GM23338 (cell line): Measurements from ENCODE around the gene NPW. TPM values are rescaled to one million over a fixed set of nuclear protein-coding genes. Genes with fewer than 3 reads are reported as not detected.

ENCODE experiments used
- ATAC-seq: fragments of 200-7000 bp; cut with Tn5 transposase; 3 replicates; pipeline ENCODE4 v1.9.1; 2020
- DNase-seq: peaks from one replicate; pipeline ENCODE4 v3.0.0-alpha.2; 2015; ENCODE audit warnings: low spot score
- H2AFZ ChIP-seq: fragments of 200-600 bp; sonication (generic); 2 replicates; pipeline ENCODE4 v1.8.0; 2016; ENCODE audit warnings: antibody characterized with exemption, mild to moderate bottlenecking, moderate library complexity
- H3F3A ChIP-seq: fragments of 200-600 bp; sonication (generic); replicated peaks from 2 replicates; pipeline ENCODE4 v1.8.0; 2017; ENCODE audit warnings: antibody characterized with exemption, mixed run types, low read depth
- H3K27ac ChIP-seq: fragments of 200-600 bp; sonication (generic); 2 replicates; pipeline ENCODE4 v1.6.1; 2016; ENCODE audit warnings: low read depth
- H3K27me3 ChIP-seq: fragments of 200-600 bp; sonication (generic); 2 replicates; pipeline ENCODE4 v1.8.0; 2016; ENCODE audit warnings: mild to moderate bottlenecking, mixed run types, moderate library complexity; ENCODE audit not compliant: insufficient read depth
- H3K36me3 ChIP-seq: fragments of 200-600 bp; sonication (generic); 2 replicates; pipeline ENCODE4 v1.8.0; 2016; ENCODE audit warnings: mild to moderate bottlenecking; ENCODE audit not compliant: insufficient read depth
- H3K4me1 ChIP-seq: fragments of 200-600 bp; sonication (generic); 2 replicates; pipeline ENCODE4 v1.8.0; 2016; ENCODE audit warnings: mild to moderate bottlenecking, moderate library complexity; ENCODE audit not compliant: insufficient read depth
- H3K4me2 ChIP-seq: fragments of 200-600 bp; sonication (generic); 2 replicates; pipeline ENCODE4 v1.7.1; 2017; ENCODE audit warnings: mixed run types
- H3K4me3 ChIP-seq: fragments of 200-600 bp; sonication (generic); 2 replicates; pipeline ENCODE4 v1.6.1; 2016; ENCODE audit warnings: mixed run types
- H3K79me2 ChIP-seq: fragments of 200-600 bp; sonication (generic); replicated peaks from 2 replicates; pipeline ENCODE4 v1.8.0; 2017; ENCODE audit warnings: mild to moderate bottlenecking; ENCODE audit not compliant: insufficient read depth
- H3K9me2 ChIP-seq: fragments of 200-600 bp; sonication (generic); 2 replicates; pipeline ENCODE4 v1.8.0; 2017; ENCODE audit not compliant: insufficient read depth
- H4K20me1 ChIP-seq: fragments of 200-600 bp; sonication (generic); replicated peaks from 2 replicates; pipeline ENCODE4 v1.8.0; 2017; ENCODE audit warnings: mild to moderate bottlenecking; ENCODE audit not compliant: insufficient read depth
- H3K27ac Mint-ChIP-seq: 2 replicates; pipeline ENCODE4 v1.8.0; 2020; ENCODE audit warnings: inconsistent platforms, mild to moderate bottlenecking, moderate library complexity, mixed read lengths
- H3K27me3 Mint-ChIP-seq: 3 replicates; pipeline ENCODE4 v1.8.0; 2022; ENCODE audit warnings: low read depth, mild to moderate bottlenecking, moderate library complexity, mixed read lengths, inconsistent platforms; ENCODE audit not compliant: insufficient read depth, poor library complexity
- H3K36me3 Mint-ChIP-seq: 3 replicates; pipeline ENCODE4 v1.8.0; 2021; ENCODE audit warnings: low read depth, mild to moderate bottlenecking, inconsistent platforms, moderate library complexity, mixed read lengths
- H3K4me1 Mint-ChIP-seq: 3 replicates; pipeline ENCODE4 v1.8.0; 2020; ENCODE audit warnings: mild to moderate bottlenecking, inconsistent platforms, mixed read lengths
- H3K4me3 Mint-ChIP-seq: 3 replicates; pipeline ENCODE4 v1.8.0; 2021; ENCODE audit warnings: moderate library complexity, mild to moderate bottlenecking, inconsistent platforms, mixed read lengths
- H3K9me3 Mint-ChIP-seq: 3 replicates; pipeline ENCODE4 v1.8.0; 2020; ENCODE audit warnings: moderate library complexity, mild to moderate bottlenecking, inconsistent platforms, mixed read lengths
- EZH2phosphoT487 ChIP-seq: fragments of 200-600 bp; sonication (generic); IDR thresholded peaks from one replicate; pipeline ENCODE4 v1.8.1; 2018; ENCODE audit warnings: antibody characterized with exemption; ENCODE audit not compliant: unreplicated experiment
- NANOG ChIP-seq: IDR thresholded peaks from 2 replicates; pipeline ENCODE4 v1.6.1; 2016; ENCODE audit warnings: antibody characterized with exemption, borderline replicate concordance
- POLR2AphosphoS5 ChIP-seq: IDR thresholded peaks from 2 replicates; pipeline ENCODE4 v1.6.1; 2016; ENCODE audit warnings: antibody characterized with exemption, low read depth
- STAT1 ChIP-seq: IDR thresholded peaks from one replicate; pipeline ENCODE4 v1.6.1; 2016; ENCODE audit warnings: antibody characterized with exemption; ENCODE audit not compliant: unreplicated experiment
- ZNF114 ChIP-seq: fragments of 250-450 bp; sonication (Bioruptor Pico); IDR thresholded peaks from 2 replicates; pipeline ENCODE4 v1.5.0; 2020; ENCODE audit warnings: mild to moderate bottlenecking, moderate library complexity
- polyA plus RNA-seq: library from polyadenylated mRNA; unstranded; fragments of >200 nt; fragmentation: Nextera tagmentation; extraction: Ambion mirVana; gene quantifications from 2 replicates; pipeline ENCODE4 v1.2.1, GENCODE V29; 2016
- total RNA-seq: library from RNA; depleted of rRNA; stranded (reverse); fragments of >200 nt; shearing (Covaris generic); gene quantifications from 2 replicates; pipeline ENCODE4 v1.2.3, GENCODE V29; 2014
- TF ChIP-seq, protein P1 (sequence below): fragments of 250-450 bp; sonication (Bioruptor Pico); IDR thresholded peaks from 2 replicates; pipeline ENCODE4 v1.5.0; 2020; ENCODE audit warnings: mild to moderate bottlenecking, moderate library complexity
- TF ChIP-seq, protein P2 (sequence below), 2 experiments: fragments of 200-600 bp in 1 of 2; sonication (generic) in 1 of 2; conservative IDR thresholded peaks; 2 replicates each; pipeline versions ENCODE4 v1.5.1 to v1.6.1; 2016 to 2017; ENCODE audit warnings: antibody characterized with exemption in 2 of 2, low read depth in 2 of 2, mild to moderate bottlenecking in 2 of 2, moderate library complexity in 1 of 2
- TF ChIP-seq, protein P3 (sequence below): IDR thresholded peaks from 2 replicates; pipeline ENCODE4 v1.6.1; 2016; ENCODE audit warnings: antibody characterized with exemption

Gene NPW
- total and polyA plus RNA-seq, 2 experiments from 2014 or later: 4.5 to 37.6 TPM

DNA sequence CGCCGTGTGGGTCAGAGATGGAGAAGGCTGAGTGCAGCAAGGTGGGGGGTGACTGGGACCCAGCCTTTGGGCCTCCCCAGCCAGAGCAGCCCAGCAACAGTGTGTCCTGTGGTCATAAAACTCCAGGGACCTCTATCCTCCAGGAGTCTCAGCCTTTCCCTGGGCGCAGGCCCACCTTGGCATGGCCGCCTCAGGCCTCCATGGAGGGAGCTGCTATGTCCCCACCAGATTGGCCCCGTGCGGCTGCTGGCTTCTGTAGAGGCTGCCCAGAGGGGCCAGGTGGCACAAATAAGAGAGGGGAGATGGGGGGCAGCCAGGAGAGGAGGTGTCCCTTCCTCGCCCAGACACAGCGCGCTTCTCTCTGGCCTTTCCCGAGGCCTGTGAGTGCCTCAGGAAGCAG is 32.4 kb upstream of the NPW start:
- Histone ChIP-seq H3K27me3 (peaks cover 44% of the 10 kb centered on the region), H3K9me2 (no peaks in the 10 kb centered on the region), H3F3A (peaks cover 39% of the 10 kb centered on the region), H3K4me3 (no peak overlapping the region), H4K20me1 (no peaks in the 10 kb centered on the region; the same call in 1 of the 2 replicates), H2AFZ (no peak overlapping the region), H3K27ac (no peak overlapping the region), H3K4me1 (peaks cover 16% of the 10 kb centered on the region; the same call in 1 of the 2 replicates), H3K4me2 (no peak overlapping the region), H3K36me3 (no peaks in the 10 kb centered on the region), H3K79me2 (peaks cover 4% of the 10 kb centered on the region; the same call in 1 of the 2 replicates)
- no peak for ATAC-seq
- Mint-ChIP-seq H3K36me3 (peaks cover 20% of the 10 kb centered on the region), H3K9me3 (no peaks in the 10 kb centered on the region), H3K27ac (no peak overlapping the region), H3K27me3 (peaks cover 57% of the 10 kb centered on the region), H3K4me1 (peaks cover 23% of the 10 kb centered on the region), H3K4me3 (no peak overlapping the region)
- no peak for TF ChIP-seq NANOG
- no peak for TF ChIP-seq STAT1
- TF ChIP-seq, protein P1, sequence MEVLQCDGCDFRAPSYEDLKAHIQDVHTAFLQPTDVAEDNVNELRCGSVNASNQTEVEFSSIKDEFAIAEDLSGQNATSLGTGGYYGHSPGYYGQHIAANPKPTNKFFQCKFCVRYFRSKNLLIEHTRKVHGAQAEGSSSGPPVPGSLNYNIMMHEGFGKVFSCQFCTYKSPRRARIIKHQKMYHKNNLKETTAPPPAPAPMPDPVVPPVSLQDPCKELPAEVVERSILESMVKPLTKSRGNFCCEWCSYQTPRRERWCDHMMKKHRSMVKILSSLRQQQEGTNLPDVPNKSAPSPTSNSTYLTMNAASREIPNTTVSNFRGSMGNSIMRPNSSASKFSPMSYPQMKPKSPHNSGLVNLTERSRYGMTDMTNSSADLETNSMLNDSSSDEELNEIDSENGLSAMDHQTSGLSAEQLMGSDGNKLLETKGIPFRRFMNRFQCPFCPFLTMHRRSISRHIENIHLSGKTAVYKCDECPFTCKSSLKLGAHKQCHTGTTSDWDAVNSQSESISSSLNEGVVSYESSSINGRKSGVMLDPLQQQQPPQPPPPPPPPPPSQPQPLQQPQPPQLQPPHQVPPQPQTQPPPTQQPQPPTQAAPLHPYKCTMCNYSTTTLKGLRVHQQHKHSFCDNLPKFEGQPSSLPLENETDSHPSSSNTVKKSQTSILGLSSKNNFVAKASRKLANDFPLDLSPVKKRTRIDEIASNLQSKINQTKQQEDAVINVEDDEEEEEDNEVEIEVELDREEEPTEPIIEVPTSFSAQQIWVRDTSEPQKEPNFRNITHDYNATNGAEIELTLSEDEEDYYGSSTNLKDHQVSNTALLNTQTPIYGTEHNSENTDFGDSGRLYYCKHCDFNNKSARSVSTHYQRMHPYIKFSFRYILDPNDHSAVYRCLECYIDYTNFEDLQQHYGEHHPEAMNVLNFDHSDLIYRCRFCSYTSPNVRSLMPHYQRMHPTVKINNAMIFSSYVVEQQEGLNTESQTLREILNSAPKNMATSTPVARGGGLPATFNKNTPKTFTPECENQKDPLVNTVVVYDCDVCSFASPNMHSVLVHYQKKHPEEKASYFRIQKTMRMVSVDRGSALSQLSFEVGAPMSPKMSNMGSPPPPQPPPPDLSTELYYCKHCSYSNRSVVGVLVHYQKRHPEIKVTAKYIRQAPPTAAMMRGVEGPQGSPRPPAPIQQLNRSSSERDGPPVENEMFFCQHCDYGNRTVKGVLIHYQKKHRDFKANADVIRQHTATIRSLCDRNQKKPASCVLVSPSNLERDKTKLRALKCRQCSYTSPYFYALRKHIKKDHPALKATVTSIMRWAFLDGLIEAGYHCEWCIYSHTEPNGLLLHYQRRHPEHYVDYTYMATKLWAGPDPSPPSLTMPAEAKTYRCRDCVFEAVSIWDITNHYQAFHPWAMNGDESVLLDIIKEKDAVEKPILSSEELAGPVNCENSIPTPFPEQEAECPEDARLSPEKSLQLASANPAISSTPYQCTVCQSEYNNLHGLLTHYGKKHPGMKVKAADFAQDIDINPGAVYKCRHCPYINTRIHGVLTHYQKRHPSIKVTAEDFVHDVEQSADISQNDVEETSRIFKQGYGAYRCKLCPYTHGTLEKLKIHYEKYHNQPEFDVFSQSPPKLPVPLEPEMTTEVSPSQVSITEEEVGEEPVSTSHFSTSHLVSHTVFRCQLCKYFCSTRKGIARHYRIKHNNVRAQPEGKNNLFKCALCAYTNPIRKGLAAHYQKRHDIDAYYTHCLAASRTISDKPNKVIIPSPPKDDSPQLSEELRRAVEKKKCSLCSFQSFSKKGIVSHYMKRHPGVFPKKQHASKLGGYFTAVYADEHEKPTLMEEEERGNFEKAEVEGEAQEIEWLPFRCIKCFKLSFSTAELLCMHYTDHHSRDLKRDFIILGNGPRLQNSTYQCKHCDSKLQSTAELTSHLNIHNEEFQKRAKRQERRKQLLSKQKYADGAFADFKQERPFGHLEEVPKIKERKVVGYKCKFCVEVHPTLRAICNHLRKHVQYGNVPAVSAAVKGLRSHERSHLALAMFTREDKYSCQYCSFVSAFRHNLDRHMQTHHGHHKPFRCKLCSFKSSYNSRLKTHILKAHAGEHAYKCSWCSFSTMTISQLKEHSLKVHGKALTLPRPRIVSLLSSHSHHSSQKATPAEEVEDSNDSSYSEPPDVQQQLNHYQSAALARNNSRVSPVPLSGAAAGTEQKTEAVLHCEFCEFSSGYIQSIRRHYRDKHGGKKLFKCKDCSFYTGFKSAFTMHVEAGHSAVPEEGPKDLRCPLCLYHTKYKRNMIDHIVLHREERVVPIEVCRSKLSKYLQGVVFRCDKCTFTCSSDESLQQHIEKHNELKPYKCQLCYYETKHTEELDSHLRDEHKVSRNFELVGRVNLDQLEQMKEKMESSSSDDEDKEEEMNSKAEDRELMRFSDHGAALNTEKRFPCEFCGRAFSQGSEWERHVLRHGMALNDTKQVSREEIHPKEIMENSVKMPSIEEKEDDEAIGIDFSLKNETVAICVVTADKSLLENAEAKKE (CRISPR knock-in tag): no peak
- no peak for TF ChIP-seq EZH2phosphoT487
- TF ChIP-seq POLR2AphosphoS5: no peak
- no peak for TF ChIP-seq ZNF114 (CRISPR knock-in tag)
- TF ChIP-seq, protein P2, sequence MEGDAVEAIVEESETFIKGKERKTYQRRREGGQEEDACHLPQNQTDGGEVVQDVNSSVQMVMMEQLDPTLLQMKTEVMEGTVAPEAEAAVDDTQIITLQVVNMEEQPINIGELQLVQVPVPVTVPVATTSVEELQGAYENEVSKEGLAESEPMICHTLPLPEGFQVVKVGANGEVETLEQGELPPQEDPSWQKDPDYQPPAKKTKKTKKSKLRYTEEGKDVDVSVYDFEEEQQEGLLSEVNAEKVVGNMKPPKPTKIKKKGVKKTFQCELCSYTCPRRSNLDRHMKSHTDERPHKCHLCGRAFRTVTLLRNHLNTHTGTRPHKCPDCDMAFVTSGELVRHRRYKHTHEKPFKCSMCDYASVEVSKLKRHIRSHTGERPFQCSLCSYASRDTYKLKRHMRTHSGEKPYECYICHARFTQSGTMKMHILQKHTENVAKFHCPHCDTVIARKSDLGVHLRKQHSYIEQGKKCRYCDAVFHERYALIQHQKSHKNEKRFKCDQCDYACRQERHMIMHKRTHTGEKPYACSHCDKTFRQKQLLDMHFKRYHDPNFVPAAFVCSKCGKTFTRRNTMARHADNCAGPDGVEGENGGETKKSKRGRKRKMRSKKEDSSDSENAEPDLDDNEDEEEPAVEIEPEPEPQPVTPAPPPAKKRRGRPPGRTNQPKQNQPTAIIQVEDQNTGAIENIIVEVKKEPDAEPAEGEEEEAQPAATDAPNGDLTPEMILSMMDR (conservative IDR thresholded peaks at IDR 0.05; ENCODE audit: low read depth in 2 of 2): no peak
- TF ChIP-seq, protein P3, sequence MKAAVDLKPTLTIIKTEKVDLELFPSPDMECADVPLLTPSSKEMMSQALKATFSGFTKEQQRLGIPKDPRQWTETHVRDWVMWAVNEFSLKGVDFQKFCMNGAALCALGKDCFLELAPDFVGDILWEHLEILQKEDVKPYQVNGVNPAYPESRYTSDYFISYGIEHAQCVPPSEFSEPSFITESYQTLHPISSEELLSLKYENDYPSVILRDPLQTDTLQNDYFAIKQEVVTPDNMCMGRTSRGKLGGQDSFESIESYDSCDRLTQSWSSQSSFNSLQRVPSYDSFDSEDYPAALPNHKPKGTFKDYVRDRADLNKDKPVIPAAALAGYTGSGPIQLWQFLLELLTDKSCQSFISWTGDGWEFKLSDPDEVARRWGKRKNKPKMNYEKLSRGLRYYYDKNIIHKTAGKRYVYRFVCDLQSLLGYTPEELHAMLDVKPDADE: no peak
- no peak for DNase-seq
